Stimulated activated CD4-positive, alpha-beta T cell treated with anti-CD3 and anti-CD28 coated beads, Interleukin-4, amount 100 ng/mL, for 24 hours (primary cell): ENCODE data around the gene OLAH.
"Not testable (repeated sequence)": the region's sequence is repeated elsewhere in the genome, so short reads cannot be mapped to it uniquely, and the experiment has no call there.

Source experiments
- DNase-seq: peaks from one replicate; pipeline ENCODE4 v3.0.0-alpha.2; 2020

The OLAH gene

DNA sequence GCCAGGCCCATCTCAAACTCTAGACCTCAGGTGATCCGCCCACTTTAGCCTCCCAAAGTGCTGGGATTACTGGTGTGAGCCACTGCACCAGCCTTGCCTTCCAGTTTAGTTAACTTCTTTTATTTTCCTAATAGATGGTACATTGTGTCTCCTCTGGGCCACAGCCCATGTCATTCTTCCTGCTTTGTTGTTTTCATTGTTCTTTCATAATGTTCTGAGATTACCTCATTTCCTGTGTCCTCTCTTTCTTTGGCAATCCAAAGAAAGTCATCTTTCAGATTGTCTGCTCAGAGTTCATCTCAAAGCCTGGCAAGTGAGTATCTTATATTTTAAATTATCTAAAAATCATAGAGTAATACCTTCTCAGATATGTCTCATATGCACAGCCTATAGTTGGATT is at the start of gene OLAH:
TSS of gene OLAH (plus strand) at position 270 of the 400 bp plus-strand sequence. CDS start 3,346 bp downstream, outside the sequence.
- DNase-seq: no peak

DNA sequence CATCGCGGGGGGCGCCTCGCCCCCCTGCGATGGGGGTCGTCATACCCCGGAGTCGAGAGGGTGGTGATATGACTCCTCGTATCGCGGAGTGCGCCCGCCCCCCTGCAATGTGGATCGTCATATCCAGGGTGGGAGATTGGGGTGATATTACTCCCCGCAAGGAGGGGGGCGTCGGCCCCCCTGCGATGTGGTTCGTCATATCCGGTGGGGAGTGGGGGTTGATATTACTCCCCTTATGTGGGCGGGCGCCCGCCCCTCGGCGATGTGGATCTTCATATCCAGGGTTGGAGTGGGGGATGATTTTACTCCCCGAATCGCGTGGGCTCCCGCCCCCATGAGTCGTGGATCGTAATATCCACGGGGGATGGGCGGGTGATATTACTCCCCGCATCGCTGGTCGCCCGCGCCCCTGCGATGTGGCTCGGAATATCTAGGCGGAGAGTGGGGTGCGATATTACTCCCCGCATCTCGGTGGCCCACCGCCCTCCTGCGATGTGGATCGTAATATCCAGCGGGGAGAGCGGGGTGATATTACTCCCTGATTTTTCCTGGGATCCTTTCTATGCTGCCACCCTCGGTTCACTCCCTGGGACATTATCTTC is 47.7 kb upstream of the OLAH start:
- no peak for DNase-seq

- DNase-seq: not testable (repeated sequence)
These were observed 30.2 kb upstream of the OLAH start for GRCh38 chr10:15013530-15013929.

DNA sequence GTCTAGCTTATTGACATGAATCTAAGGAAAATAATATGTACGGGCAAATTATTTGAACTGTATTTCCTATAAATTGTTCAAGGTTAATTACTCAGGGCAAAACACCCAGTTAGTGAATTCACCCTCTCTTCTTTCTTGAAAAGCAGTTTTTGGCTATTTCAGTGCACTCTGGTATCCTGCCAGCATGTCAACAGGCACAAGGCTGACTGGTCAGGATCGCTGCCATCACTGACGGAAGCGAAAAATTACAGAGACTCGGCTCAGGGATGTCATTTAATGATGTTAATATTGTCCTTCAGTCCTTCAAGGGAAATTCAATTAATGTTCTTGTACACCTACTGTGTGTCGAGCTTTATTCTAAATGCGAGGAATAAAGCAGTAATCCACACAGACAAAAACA is 28.3 kb upstream of the OLAH start:
- DNase-seq: no peak

GRCh38 chr10:15020966-15021365 is 22.8 kb upstream of the OLAH start:
- not testable (repeated sequence) for DNase-seq

DNA sequence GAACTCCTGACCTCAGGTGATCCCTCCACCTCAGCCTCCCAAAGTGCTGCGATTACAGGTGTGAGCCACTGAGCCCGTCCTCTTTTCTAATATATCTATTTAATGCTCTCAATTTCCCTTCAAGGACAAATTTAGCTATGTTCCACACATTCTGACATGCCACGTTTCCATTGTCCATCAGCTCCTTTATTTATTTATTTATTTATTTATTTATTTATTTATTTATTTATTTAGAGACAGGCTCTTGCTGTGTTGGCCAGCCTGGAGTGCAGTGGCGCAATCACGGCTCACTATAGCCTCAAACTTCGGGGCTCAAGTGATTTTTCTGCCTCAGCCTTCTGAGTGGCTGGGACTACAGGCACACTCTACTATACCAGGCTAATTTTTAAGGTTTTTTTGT is 20.7 kb upstream of the OLAH start:
- not testable (repeated sequence) for DNase-seq

- not testable (repeated sequence) for DNase-seq
These were observed 19.4 kb upstream of the OLAH start for GRCh38 chr10:15024017-15025004.

- not testable (repeated sequence) for DNase-seq
These were observed 18.7 kb upstream of the OLAH start for GRCh38 chr10:15025040-15025439.

DNA sequence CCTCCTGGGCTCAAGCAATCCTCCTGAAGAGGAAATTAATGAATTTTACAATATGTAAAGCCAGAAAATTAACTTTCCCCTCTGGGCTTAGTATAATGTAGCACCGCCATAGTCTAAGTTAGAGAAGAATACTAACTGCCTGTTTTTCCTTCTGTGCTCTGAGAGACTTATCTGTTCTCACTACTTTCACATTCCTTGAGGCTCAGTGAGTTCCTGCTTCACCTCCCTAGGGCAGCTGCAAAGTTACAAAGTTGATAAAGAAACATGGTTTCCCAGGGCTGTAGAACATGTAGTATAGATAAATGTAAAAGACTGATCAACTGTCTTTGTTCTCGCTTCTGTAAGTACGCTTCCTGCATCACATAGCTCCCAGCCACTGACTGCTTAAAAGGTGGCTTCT is 16.0 kb upstream of the OLAH start:
- no peak for DNase-seq

DNA sequence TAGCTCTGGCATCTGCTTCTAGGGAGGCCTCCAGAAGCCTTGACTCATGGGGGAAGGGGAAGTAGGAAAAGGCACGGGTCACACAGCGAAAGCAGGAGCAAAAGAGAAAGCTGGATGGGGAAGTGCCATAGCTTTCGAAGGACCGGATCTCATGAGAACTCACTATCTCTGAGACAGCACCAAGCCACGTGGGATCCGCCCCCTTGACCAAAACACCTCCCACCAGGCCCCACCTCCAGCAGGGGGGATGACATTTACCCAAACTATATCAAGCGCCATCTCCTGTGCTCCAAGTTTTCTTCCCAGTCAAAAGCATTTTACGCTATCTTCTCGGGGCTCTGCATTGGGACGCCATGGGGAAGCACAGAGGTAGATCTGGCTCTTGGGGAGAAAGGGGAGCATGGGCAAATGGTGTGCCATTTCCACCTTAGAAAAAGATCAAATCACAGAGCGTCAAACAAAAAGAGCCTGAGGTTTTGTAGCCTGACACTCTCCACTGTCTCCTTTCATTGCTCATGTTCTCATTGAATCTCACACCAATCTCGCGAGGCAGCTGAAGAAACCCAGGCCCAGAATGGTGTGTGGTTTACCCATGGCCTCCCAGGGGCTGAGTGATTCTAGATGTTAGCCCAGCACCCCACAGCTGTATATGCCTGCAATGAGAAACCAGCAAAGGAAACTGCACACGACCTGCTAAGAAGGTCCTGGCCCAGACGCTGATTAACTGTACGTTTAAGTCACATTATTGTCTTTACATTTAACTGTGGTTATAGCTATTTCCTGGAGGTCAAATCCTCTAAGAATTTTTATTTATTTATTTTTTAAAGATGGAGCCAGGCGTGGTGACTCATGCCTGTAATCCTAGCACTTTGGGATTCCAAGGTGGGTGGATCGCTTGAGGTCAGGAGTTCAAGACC is 8.1 kb upstream of the OLAH start:
- DNase-seq: no peak

DNA sequence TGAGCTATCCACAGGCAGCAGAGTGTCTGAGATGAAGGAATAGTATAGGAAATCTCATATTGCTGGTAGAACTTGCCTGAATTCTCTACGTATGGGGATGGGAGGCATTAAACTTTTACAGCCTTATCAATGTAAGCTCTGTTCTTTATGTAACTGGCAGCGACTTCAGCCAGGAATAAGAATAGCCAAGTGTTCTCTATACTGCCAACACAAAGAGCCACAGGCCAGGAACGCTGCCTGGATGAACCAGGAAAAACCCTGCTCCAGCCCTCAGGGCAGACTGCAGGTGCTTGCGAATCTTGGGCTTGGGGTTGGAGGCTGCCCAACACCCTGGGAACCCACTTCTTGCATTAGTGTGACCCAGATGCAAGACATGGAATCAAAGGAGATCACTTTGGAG is 6.1 kb upstream of the OLAH start:
- no peak for DNase-seq

DNA sequence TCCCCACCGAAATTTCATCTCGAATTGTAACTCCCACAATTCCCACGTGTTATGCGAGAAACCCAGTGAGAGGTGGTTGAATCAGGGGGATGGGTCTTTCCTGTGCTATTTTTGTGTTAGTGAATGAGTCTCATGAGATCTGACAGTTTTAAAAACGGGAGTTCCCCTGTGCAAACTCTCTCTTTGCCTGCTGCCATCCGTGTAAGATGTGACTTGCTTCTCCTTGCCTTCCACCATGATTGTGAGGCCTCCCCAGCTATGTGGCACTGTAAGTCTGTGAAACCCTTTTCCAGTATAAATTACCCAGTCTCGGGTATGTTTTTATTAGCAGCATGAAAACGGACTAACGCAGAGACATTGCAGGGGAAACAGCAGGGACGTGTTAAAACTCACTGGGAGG is 5.3 kb upstream of the OLAH start:
- DNase-seq: no peak

GRCh38 chr10:15045380-15045779 is 1.6 kb downstream of the OLAH start:
- no peak for DNase-seq

GRCh38 chr10:15046626-15047025 is 2.9 kb downstream of the OLAH start:
- DNase-seq: no peak

DNA sequence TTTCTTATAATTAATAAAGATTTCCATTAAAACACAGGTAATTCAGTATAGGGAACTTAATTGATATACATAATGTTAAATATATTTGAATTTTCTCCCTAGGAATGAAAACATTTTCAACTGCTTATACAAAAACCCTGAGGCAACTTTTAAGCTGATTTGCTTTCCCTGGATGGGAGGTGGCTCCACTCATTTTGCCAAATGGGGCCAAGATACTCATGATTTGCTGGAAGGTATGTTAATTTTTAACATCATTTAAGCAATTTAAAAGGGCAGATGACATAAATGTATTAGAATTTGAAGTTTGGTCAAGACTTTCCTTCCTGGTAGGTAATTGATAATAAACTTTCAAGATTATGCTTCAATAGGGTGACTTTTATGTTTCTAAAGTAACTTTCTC is 5.8 kb downstream of the OLAH start:
- no peak for DNase-seq

- no peak for DNase-seq
These were observed 8.4 kb downstream of the OLAH start for GRCh38 chr10:15052121-15052520.

DNA sequence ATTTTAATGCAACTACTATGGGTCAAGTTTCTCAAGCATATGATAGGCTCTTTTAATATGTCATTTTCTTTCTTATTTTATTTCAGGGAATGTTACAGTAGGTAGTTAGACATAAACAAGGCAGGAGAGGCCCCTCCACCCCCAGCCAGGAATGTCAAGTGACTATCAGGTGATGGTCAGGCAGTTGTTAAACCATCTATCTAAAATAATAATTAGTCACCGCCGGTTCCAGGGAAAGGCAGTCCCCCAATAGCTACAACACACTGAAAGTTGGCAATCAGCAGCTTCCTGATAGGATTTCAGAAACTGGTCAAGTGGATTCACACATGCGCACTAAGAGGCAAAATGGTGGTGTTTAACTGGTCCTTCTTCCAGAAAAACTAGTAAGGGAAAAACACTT is 9.3 kb downstream of the OLAH start:
- no peak for DNase-seq

GRCh38 chr10:15058689-15059088 is 14.9 kb downstream of the OLAH start:
- DNase-seq: no peak

DNA sequence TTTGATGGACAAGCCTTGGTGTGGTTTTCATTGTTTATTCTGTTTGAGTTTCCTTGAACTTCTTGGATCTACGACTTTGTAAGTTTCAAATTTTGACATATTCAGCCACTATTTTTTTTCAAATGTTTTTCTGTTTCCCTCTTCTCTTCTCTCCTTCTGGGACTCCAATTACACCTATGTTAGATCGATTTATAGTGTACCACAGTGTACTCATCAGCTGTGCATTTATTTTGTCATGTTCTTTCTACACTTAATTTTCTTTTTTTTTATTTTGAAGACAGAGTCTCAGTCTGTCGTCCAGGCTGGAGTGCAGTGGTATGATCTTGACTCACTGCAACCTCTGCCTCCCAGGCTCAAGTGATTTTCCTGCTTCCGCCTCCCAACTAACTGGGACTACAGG is 16.2 kb downstream of the OLAH start:
- DNase-seq: no peak

DNA sequence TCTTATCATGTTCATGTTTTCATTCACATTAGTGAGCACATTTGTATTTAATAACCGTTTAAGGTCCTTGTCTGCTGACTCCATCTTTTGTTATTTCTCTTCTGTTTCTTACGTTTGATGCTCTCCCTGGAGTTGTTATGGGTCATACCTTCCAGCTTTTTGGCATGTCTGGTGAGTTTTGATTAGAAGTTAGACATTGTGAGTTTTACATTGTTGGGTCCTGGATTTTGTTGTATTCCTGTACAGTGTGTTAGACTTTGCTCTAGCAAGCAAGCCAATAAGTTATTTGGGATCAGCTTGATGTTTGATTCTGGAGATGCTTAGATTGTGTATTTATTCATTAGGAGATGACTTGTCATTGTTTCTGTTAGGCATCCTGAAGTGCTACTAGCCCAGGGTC is 16.9 kb downstream of the OLAH start:
- no peak for DNase-seq

DNA sequence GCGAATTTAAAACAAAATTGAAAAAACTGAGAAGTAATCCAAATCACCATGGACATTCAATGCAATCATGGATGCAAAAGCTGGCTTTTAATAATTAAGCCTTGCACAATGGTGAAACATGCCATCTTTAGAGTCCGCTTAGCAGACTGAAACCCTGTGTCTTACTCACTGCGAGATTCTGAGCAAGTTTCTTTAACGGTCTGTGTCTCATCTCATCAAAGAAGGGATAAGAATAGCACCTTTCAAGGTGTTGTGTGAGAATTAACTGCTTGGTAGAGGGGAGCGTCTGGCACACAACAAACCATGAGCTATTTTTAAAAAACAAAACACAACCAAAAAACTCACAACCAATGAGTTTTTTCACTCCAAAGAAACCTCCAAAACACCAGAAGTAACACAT is 23.4 kb downstream of the OLAH start:
- DNase-seq: no peak

GRCh38 chr10:15068802-15069201 is 25.1 kb downstream of the OLAH start:
- no peak for DNase-seq

DNA sequence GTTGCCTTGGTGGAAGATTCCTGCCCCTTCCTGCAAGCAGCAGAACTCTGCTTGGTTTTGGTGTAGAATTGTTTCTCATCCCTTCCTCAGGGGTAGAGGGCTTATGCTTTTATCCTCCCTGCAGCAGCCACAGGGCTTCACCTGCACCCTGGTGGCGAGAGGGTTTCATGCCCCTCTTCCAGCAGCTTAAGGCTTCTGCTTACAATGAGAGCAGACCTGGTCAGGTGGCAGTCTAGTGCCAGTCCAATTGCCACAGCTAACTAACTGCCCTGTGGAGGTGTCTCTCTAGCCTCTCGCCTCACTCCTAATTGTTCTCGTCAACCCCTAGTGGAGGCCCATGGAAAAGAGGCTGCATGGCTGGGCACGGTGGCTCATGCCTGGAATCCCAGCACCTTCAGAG is 25.5 kb downstream of the OLAH start:
- no peak for DNase-seq
